ENCODE results near the gene BLVRA. TPM values are rescaled to one million over a fixed set of nuclear protein-coding genes. Genes with fewer than 3 reads are reported as not detected.

Gene BLVRA
- polyA plus RNA-seq, 2 of the 4 experiments (the other 2 are of a cell fraction) = 68.5 to 85.4 TPM

DNA sequence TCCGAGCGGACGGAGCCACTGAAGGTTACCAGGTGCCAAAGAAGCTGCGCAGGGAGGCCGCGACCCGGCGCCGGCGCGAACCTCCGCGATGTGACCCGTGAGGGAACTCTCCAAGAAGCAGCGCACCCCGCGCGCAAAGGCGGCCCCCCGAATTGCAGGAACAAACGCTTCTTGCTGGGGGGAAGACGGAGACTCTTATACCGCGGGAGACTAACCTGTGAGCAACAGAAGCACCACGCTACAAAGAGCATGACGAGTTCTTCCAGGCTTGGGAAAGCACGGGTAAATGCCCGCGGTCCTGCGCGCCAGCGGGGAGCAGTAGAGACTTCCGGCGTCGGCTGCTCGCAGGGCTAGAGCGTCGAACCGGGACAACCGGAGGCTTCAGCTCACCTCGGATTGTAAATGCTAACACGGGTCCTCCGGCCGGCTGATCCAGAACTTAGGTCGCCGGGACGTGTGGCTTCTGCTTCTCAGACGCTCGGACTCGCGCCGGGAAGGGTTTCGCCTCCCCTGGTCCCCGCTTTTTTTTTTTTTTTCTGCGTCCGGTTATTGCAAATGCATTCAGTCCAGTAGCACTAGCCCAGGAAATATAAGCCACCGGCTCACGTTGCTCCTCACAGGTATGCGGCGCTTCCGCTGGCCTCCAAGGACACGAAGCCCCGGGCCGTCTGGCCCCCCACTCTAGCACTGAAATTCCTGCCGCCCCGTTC is 29.1 kb upstream of the BLVRA start, which contains the start of gene COA1 (continued):
- TF ChIP-seq EHMT2 (IDR thresholded peaks at IDR 0.05; ENCODE audit: low read depth) (no peak), RFX5 (IDR thresholded peaks at IDR 0.05) (peak; percentile 15; the same call in 1 of the 2 replicates), EP300 (IDR thresholded peaks at IDR 0.05) (no peak), ZNF302 (CRISPR knock-in tag; IDR thresholded peaks at IDR 0.05) (no peak), ZFP36 (IDR thresholded peaks at IDR 0.05; ENCODE audit: borderline replicate concordance, partially characterized antibody) (no peak), E2F6 (IDR thresholded peaks at IDR 0.05; ENCODE audit: borderline replicate concordance, low read depth) (peak; percentile 71; the same call in 1 of the 2 replicates), CHD4 (IDR thresholded peaks at IDR 0.05; ENCODE audit: borderline replicate concordance) (no peak), JUNB (IDR thresholded peaks at IDR 0.05) (no peak), CHD2 (IDR thresholded peaks at IDR 0.05; ENCODE audit: low read length, partially characterized antibody) (no peak), HDAC2 (IDR thresholded peaks at IDR 0.05) (no peak), REST (IDR thresholded peaks at IDR 0.05) (no peak), KDM5A (IDR thresholded peaks at IDR 0.05) (peak; percentile 52; the same call in 1 of the 2 replicates), BCL3 (IDR thresholded peaks at IDR 0.05) (peak; percentile 57; the same call in 2 of the 3 replicates), HOXB13 (CRISPR knock-in tag; IDR thresholded peaks at IDR 0.05; ENCODE audit: low read depth) (no peak), FOSB (CRISPR knock-in tag; IDR thresholded peaks at IDR 0.05) (no peak), BHLHE40 (IDR thresholded peaks at IDR 0.05; ENCODE audit: low read depth, low read length) (0 out of 2 replicates have a peak, but pooled peaks have one; percentile 9), PBX3 (IDR thresholded peaks at IDR 0.05) (no peak), ZC3H11A (IDR thresholded peaks at IDR 0.05) (no peak), MYC (IDR thresholded peaks at IDR 0.05; ENCODE audit: borderline replicate concordance, low read length) (peak; percentile 60; the same call in 1 of the 2 replicates), SMC3 (IDR thresholded peaks at IDR 0.05) (peak; percentile 39; the same call in 2 of the 3 replicates), HEYL (CRISPR knock-in tag; IDR thresholded peaks at IDR 0.05) (no peak), TFCP2L1 (CRISPR knock-in tag; IDR thresholded peaks at IDR 0.05) (no peak), TP53 (CRISPR knock-in tag; IDR thresholded peaks at IDR 0.05) (no peak), KDM1A (IDR thresholded peaks at IDR 0.05; ENCODE audit: low read depth) (no peak), ESRRA (IDR thresholded peaks at IDR 0.05; ENCODE audit: borderline replicate concordance, low read length) (no peak), CBX2 (IDR thresholded peaks at IDR 0.05; ENCODE audit: borderline replicate concordance, low read depth) (no peak), USF2 (IDR thresholded peaks at IDR 0.05) (no peak)
- TF ChIP-seq, protein P1, sequence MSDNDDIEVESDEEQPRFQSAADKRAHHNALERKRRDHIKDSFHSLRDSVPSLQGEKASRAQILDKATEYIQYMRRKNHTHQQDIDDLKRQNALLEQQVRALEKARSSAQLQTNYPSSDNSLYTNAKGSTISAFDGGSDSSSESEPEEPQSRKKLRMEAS (IDR thresholded peaks at IDR 0.05) = peak; percentile 90
- TF ChIP-seq, protein P2, sequence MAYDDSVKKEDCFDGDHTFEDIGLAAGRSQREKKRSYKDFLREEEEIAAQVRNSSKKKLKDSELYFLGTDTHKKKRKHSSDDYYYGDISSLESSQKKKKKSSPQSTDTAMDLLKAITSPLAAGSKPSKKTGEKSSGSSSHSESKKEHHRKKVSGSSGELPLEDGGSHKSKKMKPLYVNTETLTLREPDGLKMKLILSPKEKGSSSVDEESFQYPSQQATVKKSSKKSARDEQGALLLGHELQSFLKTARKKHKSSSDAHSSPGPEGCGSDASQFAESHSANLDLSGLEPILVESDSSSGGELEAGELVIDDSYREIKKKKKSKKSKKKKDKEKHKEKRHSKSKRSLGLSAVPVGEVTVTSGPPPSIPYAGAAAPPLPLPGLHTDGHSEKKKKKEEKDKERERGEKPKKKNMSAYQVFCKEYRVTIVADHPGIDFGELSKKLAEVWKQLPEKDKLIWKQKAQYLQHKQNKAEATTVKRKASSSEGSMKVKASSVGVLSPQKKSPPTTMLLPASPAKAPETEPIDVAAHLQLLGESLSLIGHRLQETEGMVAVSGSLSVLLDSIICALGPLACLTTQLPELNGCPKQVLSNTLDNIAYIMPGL (CRISPR knock-in tag; IDR thresholded peaks at IDR 0.05; ENCODE audit: borderline replicate concordance) = no peak; the same call in 1 of the 2 replicates
